ENCODE results near the gene DUS1L. TPM values are rescaled to one million over a fixed set of nuclear protein-coding genes. Genes with fewer than 3 reads are reported as not detected.
A peak's percentile ranks its signal among the peaks of the same experiment; 100 is the strongest.

Gene DUS1L
- total and polyA plus RNA-seq, 2 donors (not counting 1 experiment from before 2014, with no cell fraction given) = 109 to 241 TPM

DNA sequence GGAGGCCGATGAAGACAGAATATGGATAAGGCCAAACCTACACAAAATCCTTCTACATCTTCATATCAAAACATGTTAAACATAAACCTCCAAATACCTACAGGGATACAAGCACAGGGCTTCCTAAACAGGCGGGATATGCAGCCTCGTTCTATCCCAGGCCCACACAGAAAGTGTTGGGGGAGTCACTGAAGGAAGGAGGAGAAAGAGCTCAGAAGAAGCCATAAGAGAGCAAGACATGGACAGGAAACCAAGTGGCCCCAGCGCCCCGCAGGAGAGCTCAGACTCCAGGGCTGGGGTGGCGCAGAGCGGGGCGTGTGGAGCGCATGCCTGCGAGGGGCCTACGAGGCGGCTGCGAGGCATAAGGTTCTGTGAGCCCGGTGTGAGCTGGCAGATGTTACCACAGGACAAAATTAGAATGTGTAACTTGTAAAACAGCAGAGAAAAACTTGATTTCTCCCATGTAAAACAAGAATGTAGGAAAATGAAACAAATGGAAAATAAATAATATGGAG, 43.4 kb upstream of the DUS1L start:
- Mint-ChIP-seq H3K27ac (peak overlapping the region; percentile 57), H3K4me1 (peaks cover 20% of the 10 kb centered on the region), H3K4me3 (no peak overlapping the region), H3K27me3 (no peaks in the 10 kb centered on the region), H3K9me3 (ENCODE audit: insufficient read depth) (no peaks in the 10 kb centered on the region)
- ATAC-seq (ENCODE audit: low read depth) = no peak
- POLR2A ChIA-PET = no interaction called here
- intact Hi-C loops (cut with micrococcal nuclease) = no loop called here
- H4K20me1 ChIP-seq (ENCODE audit: control insufficient read depth, insufficient read depth, low read length, poor library complexity, severe bottlenecking) = no peaks in the 10 kb centered on the region
- TF ChIP-seq, protein P1, sequence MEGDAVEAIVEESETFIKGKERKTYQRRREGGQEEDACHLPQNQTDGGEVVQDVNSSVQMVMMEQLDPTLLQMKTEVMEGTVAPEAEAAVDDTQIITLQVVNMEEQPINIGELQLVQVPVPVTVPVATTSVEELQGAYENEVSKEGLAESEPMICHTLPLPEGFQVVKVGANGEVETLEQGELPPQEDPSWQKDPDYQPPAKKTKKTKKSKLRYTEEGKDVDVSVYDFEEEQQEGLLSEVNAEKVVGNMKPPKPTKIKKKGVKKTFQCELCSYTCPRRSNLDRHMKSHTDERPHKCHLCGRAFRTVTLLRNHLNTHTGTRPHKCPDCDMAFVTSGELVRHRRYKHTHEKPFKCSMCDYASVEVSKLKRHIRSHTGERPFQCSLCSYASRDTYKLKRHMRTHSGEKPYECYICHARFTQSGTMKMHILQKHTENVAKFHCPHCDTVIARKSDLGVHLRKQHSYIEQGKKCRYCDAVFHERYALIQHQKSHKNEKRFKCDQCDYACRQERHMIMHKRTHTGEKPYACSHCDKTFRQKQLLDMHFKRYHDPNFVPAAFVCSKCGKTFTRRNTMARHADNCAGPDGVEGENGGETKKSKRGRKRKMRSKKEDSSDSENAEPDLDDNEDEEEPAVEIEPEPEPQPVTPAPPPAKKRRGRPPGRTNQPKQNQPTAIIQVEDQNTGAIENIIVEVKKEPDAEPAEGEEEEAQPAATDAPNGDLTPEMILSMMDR (IDR thresholded peaks at IDR 0.05) = no peak
- no peak for TF ChIP-seq EZH2 (IDR thresholded peaks at IDR 0.05; ENCODE audit: borderline replicate concordance, insufficient read depth, low read depth, low read length, poor library complexity, severe bottlenecking)
- peaks cover 0 to 4% (median 0%) of the 10 kb centered on the region in 3 donors for H3K9me3 ChIP-seq (ENCODE audit: control extremely low read depth in 1 of 3, control insufficient read depth in 2 of 3, insufficient read depth in 1 of 3, low read length in 2 of 3)
- CTCF ChIA-PET = no interaction called here
- no peak overlapping the region for H2AFZ ChIP-seq (ENCODE audit: insufficient read depth, low read depth, low read length, poor library complexity, severe bottlenecking)
- peaks cover 18 to 25% of the 10 kb centered on the region in 2 donors for H3K4me1 ChIP-seq (ENCODE audit: control insufficient read depth in 2 of 2, insufficient read depth in 2 of 2, low read length in 2 of 2)
- WGBS (ENCODE audit: insufficient coverage) = 93% methylated on average over 7 of the region's 14 CpGs
- no peak overlapping the region for H3K27ac ChIP-seq (ENCODE audit: low read length in 2 of 2)
- H3K36me3 ChIP-seq (replicated peaks in 1 of 2; ENCODE audit: control extremely low read depth in 1 of 2, control insufficient read depth in 1 of 2, extremely low read depth in 1 of 2, insufficient read depth in 2 of 2, low read length in 1 of 2) = no peaks in the 10 kb centered on the region
- DNase-seq = no peak
- no peak overlapping the region for H3K4me3 ChIP-seq (ENCODE audit: control extremely low read depth in 1 of 5, extremely low read depth in 1 of 5, insufficient read depth in 1 of 5, low read depth in 2 of 5, low read length in 4 of 5)
- H3K27me3 ChIP-seq (replicated peaks in 1 of 4; ENCODE audit: control extremely low read depth in 1 of 4, control insufficient read depth in 3 of 4, insufficient read depth in 4 of 4, low read length in 3 of 4) = no peaks in the 10 kb centered on the region
- no peak overlapping the region for H3K4me2 ChIP-seq (replicated peaks; ENCODE audit: low read depth, low read length, poor library complexity, severe bottlenecking)
- no peak overlapping the region for H3K9ac ChIP-seq (ENCODE audit: low read length)
- peaks cover 16% of the 10 kb centered on the region for H3K79me2 ChIP-seq (ENCODE audit: control insufficient read depth, insufficient read depth, low read length)

DNA sequence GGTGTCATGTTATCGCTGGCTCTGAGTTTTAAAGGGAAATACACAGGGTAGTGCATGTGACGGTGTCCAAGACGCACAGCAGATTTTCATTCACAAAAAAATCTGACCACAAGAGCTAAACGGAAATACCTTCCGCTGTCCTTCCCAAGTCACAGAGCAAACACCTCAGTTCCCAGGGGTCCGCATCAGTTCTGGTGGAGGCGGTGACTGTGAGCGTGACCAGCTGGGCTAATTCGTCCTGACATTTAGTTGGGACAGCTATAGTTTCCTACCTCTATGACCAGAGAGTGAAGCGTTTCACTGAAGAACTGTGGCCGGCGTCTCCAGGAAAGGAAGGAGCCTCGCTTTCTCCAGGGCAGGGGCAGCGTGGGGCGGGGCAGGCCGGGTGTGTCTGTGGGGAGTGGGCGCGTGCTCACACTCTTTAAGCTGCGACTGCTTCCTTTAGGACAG, 42.9 kb upstream of the DUS1L start:
- H3K4me1 ChIP-seq (ENCODE audit: control insufficient read depth in 2 of 2, insufficient read depth in 2 of 2, low read length in 2 of 2) = peaks cover 18 to 25% of the 10 kb centered on the region in 2 donors
- peak overlapping the region; percentile 57 for H3K27ac Mint-ChIP-seq
- no peak overlapping the region for H3K27ac ChIP-seq (ENCODE audit: low read length in 2 of 2)
- no peak for TF ChIP-seq EZH2 (IDR thresholded peaks at IDR 0.05; ENCODE audit: borderline replicate concordance, insufficient read depth, low read depth, low read length, poor library complexity, severe bottlenecking)
- TF ChIP-seq, protein P1 (IDR thresholded peaks at IDR 0.05) = no peak
- no peaks in the 10 kb centered on the region for H3K9me3 Mint-ChIP-seq (ENCODE audit: insufficient read depth)
- DNase-seq (no peak), ATAC-seq (ENCODE audit: low read depth) (no peak)
- H3K27me3 Mint-ChIP-seq = no peaks in the 10 kb centered on the region
- no peaks in the 10 kb centered on the region for H4K20me1 ChIP-seq (ENCODE audit: control insufficient read depth, insufficient read depth, low read length, poor library complexity, severe bottlenecking)
- H3K36me3 ChIP-seq (replicated peaks in 1 of 2; ENCODE audit: control extremely low read depth in 1 of 2, control insufficient read depth in 1 of 2, extremely low read depth in 1 of 2, insufficient read depth in 2 of 2, low read length in 1 of 2) = no peaks in the 10 kb centered on the region
- peaks cover 21% of the 10 kb centered on the region for H3K4me1 Mint-ChIP-seq
- H3K4me2 ChIP-seq (replicated peaks; ENCODE audit: low read depth, low read length, poor library complexity, severe bottlenecking) = no peak overlapping the region
- ChIA-PET CTCF (interaction anchor here (1.0 kb wide), 1 partner anchor 78 kb away, joined by 3 read pairs; no protein-coding TSS in a partner anchor), POLR2A (no interaction called here)
- 95% methylated on average over 9 of the region's 19 CpGs for WGBS (ENCODE audit: insufficient coverage)
- no peak overlapping the region for H3K4me3 ChIP-seq (ENCODE audit: control extremely low read depth in 1 of 5, extremely low read depth in 1 of 5, insufficient read depth in 1 of 5, low read depth in 2 of 5, low read length in 4 of 5)
- H3K27me3 ChIP-seq (replicated peaks in 1 of 4; ENCODE audit: control extremely low read depth in 1 of 4, control insufficient read depth in 3 of 4, insufficient read depth in 4 of 4, low read length in 3 of 4) = no peaks in the 10 kb centered on the region
- no peak overlapping the region for H3K9ac ChIP-seq (ENCODE audit: low read length)
- intact Hi-C loops (cut with micrococcal nuclease) = no loop called here
- peaks cover 0 to 4% (median 0%) of the 10 kb centered on the region in 3 donors for H3K9me3 ChIP-seq (ENCODE audit: control extremely low read depth in 1 of 3, control insufficient read depth in 2 of 3, insufficient read depth in 1 of 3, low read length in 2 of 3)
- H3K79me2 ChIP-seq (ENCODE audit: control insufficient read depth, insufficient read depth, low read length) = peaks cover 16% of the 10 kb centered on the region
- no peak overlapping the region for H2AFZ ChIP-seq (ENCODE audit: insufficient read depth, low read depth, low read length, poor library complexity, severe bottlenecking)
- H3K4me3 Mint-ChIP-seq = no peak overlapping the region
